H1 (cell line): Measurements from ENCODE around the gene CORO6. TPM values are rescaled to one million over a fixed set of nuclear protein-coding genes. Genes with fewer than 3 reads are reported as not detected.

Experiments used
- ATF2 ChIP-seq: IDR thresholded peaks from 2 replicates; pipeline ENCODE4 v1.6.1; 2012; ENCODE audit warnings: low read length, inconsistent platforms
- FOSL1 ChIP-seq: IDR thresholded peaks from 2 replicates; pipeline ENCODE4 v1.6.1; 2011; ENCODE audit warnings: mild to moderate bottlenecking, low read depth, low read length, moderate library complexity; ENCODE audit not compliant: insufficient read depth
- PHF8 ChIP-seq: fragments of 200-600 bp; sonication (generic); conservative IDR thresholded peaks from 2 replicates; pipeline ENCODE4 v1.7.1; 2012; ENCODE audit warnings: low read depth, mild to moderate bottlenecking, inconsistent platforms, low read length, moderate library complexity
- POU5F1 ChIP-seq: IDR thresholded peaks from 2 replicates; pipeline ENCODE4 v1.6.1; 2011; ENCODE audit warnings: low read depth, mild to moderate bottlenecking, low read length, moderate library complexity
- RBBP5 ChIP-seq: IDR thresholded peaks from 2 replicates; pipeline ENCODE4 v1.7.1; 2012; ENCODE audit warnings: low read depth, mild to moderate bottlenecking, inconsistent platforms, low read length, moderate library complexity, borderline replicate concordance
- SUZ12 ChIP-seq: fragments of 200-600 bp; sonication (generic); IDR thresholded peaks from 2 replicates; pipeline ENCODE4 v1.6.1; 2012; ENCODE audit warnings: mild to moderate bottlenecking, inconsistent platforms, low read length, moderate library complexity, mixed read lengths
- TAF1 ChIP-seq: IDR thresholded peaks from 2 replicates; pipeline ENCODE4 v1.6.1; 2011; ENCODE audit warnings: mild to moderate bottlenecking, low read depth, low read length
- polyA plus RNA-seq, 7 experiments: library from polyadenylated mRNA; depleted of rRNA in 3 of 7; stranded (reverse) in 5 of 7; unstranded in 2 of 7; fragments of >200 nt in 5 of 7; fragments of 200-250 nt in 2 of 7; gene quantifications; 1 replicate in 5 of 7; 2 replicates in 1 of 7; 4 replicates in 1 of 7; pipeline versions ENCODE4 v1.2.1 to v1.2.3, GENCODE V29; 2011 to 2013; ENCODE audit warnings: missing spikeins in 2 of 7, mixed read lengths in 2 of 7
- total RNA-seq: library from RNA; stranded (reverse); fragmentation: NEBNext Ultra II Directional; extraction: Animal tissue kit (Norgen Biotek cat#: 25700); gene quantifications from 2 replicates; pipeline ENCODE4 v1.2.1, GENCODE V29; 2021

CORO6 gene
- total and polyA plus RNA-seq, 2 of the 8 experiments (the other 6 are each of a cell fraction or from before 2014, with no cell fraction given): 2.5 to 8.6 TPM

GRCh38 chr17:29578626-29579485, 43.9 kb downstream of the CORO6 start (continued):
- TF ChIP-seq POU5F1: no peak
- TF ChIP-seq TAF1: no peak
- TF ChIP-seq PHF8: no peak
- TF ChIP-seq RBBP5: no peak
- no peak for TF ChIP-seq FOSL1
- TF ChIP-seq ATF2: no peak
- TF ChIP-seq SUZ12: no peak
